Stimulated activated CD4-positive, alpha-beta T cell treated with anti-CD3 and anti-CD28 coated beads, TNF-alpha, amount 100 ng/mL, for 1 hour (primary cell): ENCODE data around the gene MAP3K13.

Experiments used
- DNase-seq, 3 donors: peaks; one replicate each; pipeline ENCODE4 v3.0.0-alpha.2; 2020; ENCODE audit warnings: low read depth in 3 of 3, low spot score in 1 of 3

Gene MAP3K13

GRCh38 chr3:185362850-185363661, at the start of gene MAP3K13:
Gene MAP3K13 (plus strand): TSS chr3:185363136. CDS start chr3:185428582, 65,446 bp downstream.
- no peak for DNase-seq

GRCh38 chr3:185313693-185314246, 49.2 kb upstream of the MAP3K13 start:
- no peak for DNase-seq

- no peak for DNase-seq
Measured at GRCh38 chr3:185316740-185317412, 46.1 kb upstream of the MAP3K13 start.

GRCh38 chr3:185317674-185318073, 45.3 kb upstream of the MAP3K13 start:
- DNase-seq, result no peak

- DNase-seq, result no peak
Measured at GRCh38 chr3:185318141-185318540, 44.8 kb upstream of the MAP3K13 start.

- DNase-seq, result no peak
Measured at GRCh38 chr3:185319801-185320200, 43.1 kb upstream of the MAP3K13 start.

- no peak for DNase-seq
Measured at GRCh38 chr3:185320949-185321348, 42.0 kb upstream of the MAP3K13 start.

GRCh38 chr3:185322101-185322719, 40.7 kb upstream of the MAP3K13 start:
- no peak for DNase-seq

GRCh38 chr3:185325946-185326791, 36.8 kb upstream of the MAP3K13 start:
- no peak for DNase-seq

- DNase-seq, result no peak
Measured at GRCh38 chr3:185327062-185327461, 35.9 kb upstream of the MAP3K13 start.

GRCh38 chr3:185328324-185329004, 34.5 kb upstream of the MAP3K13 start:
- DNase-seq, result no peak

GRCh38 chr3:185330238-185330637, 32.7 kb upstream of the MAP3K13 start:
- no peak for DNase-seq

- no peak for DNase-seq
Measured at GRCh38 chr3:185330644-185331043, 32.3 kb upstream of the MAP3K13 start.

GRCh38 chr3:185332026-185332735, 30.8 kb upstream of the MAP3K13 start:
- no peak for DNase-seq

GRCh38 chr3:185335799-185336198, 27.1 kb upstream of the MAP3K13 start:
- no peak for DNase-seq

- DNase-seq, result no peak
Measured at GRCh38 chr3:185337231-185337816, 25.6 kb upstream of the MAP3K13 start.

- no peak for DNase-seq
Measured at GRCh38 chr3:185339945-185340344, 23.0 kb upstream of the MAP3K13 start.

GRCh38 chr3:185340751-185341150, 22.2 kb upstream of the MAP3K13 start:
- no peak for DNase-seq
